Endothelial cell of umbilical vein (primary cell): Measurements from ENCODE around the gene PRMT9. TPM values are rescaled to one million over a fixed set of nuclear protein-coding genes. Genes with fewer than 3 reads are reported as not detected.

Source experiments
- BruUV-seq: library from RNA; stranded (reverse); fragments of 400-500 nt; replicated peaks from 2 replicates; lab custom pipeline; 2021; lab: Mats Ljungman, UMichigan
- CTCF ChIA-PET: fragments of 300-600, 350-600 bp; sonication (Branson Sonifier 250); formaldehyde crosslinking; loops from one replicate; lab custom pipeline; 2021; ENCODE audit warnings: antibody characterized with exemption, inconsistent platforms; lab: Charles Lee
- POLR2A ChIA-PET: fragments of 300-600, 350-600 bp; sonication (Branson Sonifier 250); formaldehyde crosslinking; loops from one replicate; lab custom pipeline; 2021; ENCODE audit warnings: antibody characterized with exemption, inconsistent platforms; lab: Charles Lee
- DNase-seq: peaks from one replicate; pipeline ENCODE4 v3.0.0-alpha.2; 2011; ENCODE audit warnings: low read depth, low spot score
- FAIRE-seq: peaks from 2 replicates; lab custom pipeline; 2011; peaks lifted over from hg19 to GRCh38; lab: Jason Lieb, UNC
- H2AFZ ChIP-seq: 2 replicates; pipeline ENCODE4 v1.6.0; 2012; ENCODE audit warnings: low read depth, low read length, control low read depth, inconsistent platforms
- H3K27ac ChIP-seq: 2 replicates; pipeline ENCODE4 v1.5.1; 2011; ENCODE audit warnings: low read depth, mild to moderate bottlenecking, control low read depth, low read length, moderate library complexity; ENCODE audit not compliant: insufficient read depth
- H3K27me3 ChIP-seq, 2 experiments: 2 replicates each; pipeline versions ENCODE4 v1.6.0 to v1.6.1; 2011; ENCODE audit warnings: low read length in 2 of 2, mixed read lengths in 1 of 2; ENCODE audit not compliant: control insufficient read depth in 2 of 2, insufficient read depth in 2 of 2
- H3K36me3 ChIP-seq, 2 experiments: 2 replicates in 1 of 2; 3 replicates in 1 of 2; pipeline ENCODE4 v1.5.1; 2011; ENCODE audit warnings: low read length in 2 of 2, mild to moderate bottlenecking in 1 of 2, moderate library complexity in 1 of 2; ENCODE audit not compliant: control insufficient read depth in 2 of 2, insufficient read depth in 2 of 2; ENCODE audit errors: extremely low read depth in 1 of 2
- H3K4me1 ChIP-seq: 3 replicates; pipeline ENCODE4 v1.5.1; 2011; ENCODE audit warnings: mild to moderate bottlenecking, low read length; ENCODE audit not compliant: control insufficient read depth, insufficient read depth; ENCODE audit errors: extremely low read depth
- H3K4me2 ChIP-seq: 2 replicates; pipeline ENCODE4 v1.6.1; 2011; ENCODE audit warnings: low read length, control low read depth, mixed read lengths; ENCODE audit not compliant: insufficient read depth
- H3K4me3 ChIP-seq, 3 experiments: fragments of 200-600 bp in 1 of 3; sonication (generic), shearing (Covaris generic) in 1 of 3; replicated peaks in 1 of 3; 2 replicates each; pipeline ENCODE4 v1.5.1; 2011 to 2016; ENCODE audit warnings: control low read depth in 3 of 3, low read length in 3 of 3, mild to moderate bottlenecking in 2 of 3, inconsistent platforms in 1 of 3, low read depth in 1 of 3, moderate library complexity in 1 of 3; ENCODE audit not compliant: insufficient read depth in 1 of 3
- H3K79me2 ChIP-seq: 2 replicates; pipeline ENCODE4 v1.6.0; 2012; ENCODE audit warnings: low read length, inconsistent platforms; ENCODE audit not compliant: control insufficient read depth, insufficient read depth
- H3K9ac ChIP-seq: replicated peaks from 2 replicates; pipeline ENCODE3; 2011; ENCODE audit warnings: low read length, control low read depth; ENCODE audit not compliant: insufficient read depth; ENCODE audit errors: extremely low read depth
- H3K9me1 ChIP-seq: replicated peaks from 3 replicates; pipeline ENCODE4 v1.6.0; 2011; ENCODE audit warnings: mild to moderate bottlenecking, low read length; ENCODE audit not compliant: control insufficient read depth, insufficient read depth; ENCODE audit errors: extremely low read depth
- H3K9me3 ChIP-seq: replicated peaks from 2 replicates; pipeline ENCODE4 v1.5.1; 2012; ENCODE audit warnings: low read length, inconsistent platforms; ENCODE audit not compliant: control insufficient read depth, insufficient read depth
- H4K20me1 ChIP-seq: replicated peaks from 2 replicates; pipeline ENCODE3; 2011; ENCODE audit warnings: mild to moderate bottlenecking, low read length; ENCODE audit not compliant: control insufficient read depth, insufficient read depth; ENCODE audit errors: extremely low read depth
- CTCF ChIP-seq, 2 donors: IDR thresholded peaks; 1 replicate in 1 of 2; 2 replicates in 1 of 2; pipeline ENCODE4 v1.5.1; 2011; ENCODE audit warnings: low read length in 2 of 2, mild to moderate bottlenecking in 2 of 2, moderate library complexity in 2 of 2, control low read depth in 1 of 2, inconsistent platforms in 1 of 2, low read depth in 1 of 2; ENCODE audit not compliant: insufficient read depth in 1 of 2; ENCODE audit errors: extremely low read depth in 1 of 2
- EZH2 ChIP-seq: IDR thresholded peaks from 2 replicates; pipeline ENCODE4 v1.6.1; 2012; ENCODE audit warnings: borderline replicate concordance, low read depth, mild to moderate bottlenecking, moderate library complexity, low read length, inconsistent platforms; ENCODE audit not compliant: severe bottlenecking
- FOS ChIP-seq: IDR thresholded peaks from 2 replicates; pipeline ENCODE4 v1.6.1; 2011; ENCODE audit warnings: mild to moderate bottlenecking, low read length, moderate library complexity, borderline replicate concordance; ENCODE audit not compliant: insufficient read depth
- GATA2 ChIP-seq: IDR thresholded peaks from 2 replicates; pipeline ENCODE4 v1.7.0; 2011; ENCODE audit warnings: low read depth, mild to moderate bottlenecking, moderate library complexity, mixed read lengths, low read length; ENCODE audit not compliant: insufficient read length, insufficient read depth
- JUN ChIP-seq: IDR thresholded peaks from 2 replicates; pipeline ENCODE4 v1.6.1; 2011; ENCODE audit warnings: borderline replicate concordance, low read depth; ENCODE audit not compliant: insufficient read length, insufficient read depth
- MAX ChIP-seq: IDR thresholded peaks from 2 replicates; pipeline ENCODE4 v1.6.1; 2011; ENCODE audit not compliant: insufficient read depth, insufficient read length
- MYC ChIP-seq: IDR thresholded peaks from one replicate; pipeline ENCODE4 v1.6.1; 2011; ENCODE audit warnings: mild to moderate bottlenecking, low read depth, low read length
- POLR2A ChIP-seq: IDR thresholded peaks from 2 replicates; pipeline ENCODE4 v1.6.1; 2012; ENCODE audit warnings: low read depth, mild to moderate bottlenecking, control low read depth, low read length
- POLR2AphosphoS5 ChIP-seq: IDR thresholded peaks from 2 replicates; pipeline ENCODE4 v1.6.1; 2012; ENCODE audit warnings: low read depth, mild to moderate bottlenecking, control low read depth, low read length, moderate library complexity; ENCODE audit not compliant: insufficient read depth
- dilution Hi-C: fragments of 300-500 bp; cut with MboI; formaldehyde crosslinking; loops from one replicate; pipeline ENCODE4 v1.15.0; 2019; ENCODE audit warnings: low sequenced_read_pairs; ENCODE audit not compliant: extremely low pct_ligation_motif_present
- intact Hi-C: fragments of 100-400 bp; cut with micrococcal nuclease; formaldehyde crosslinking; loops from one replicate; pipeline ENCODE4 v1.10.0; 2022
- polyA plus RNA-seq, 4 experiments: library from polyadenylated mRNA; depleted of rRNA in 3 of 4; stranded (reverse) in 3 of 4; unstranded in 1 of 4; fragments of >200 nt; gene quantifications; 2 replicates each; pipeline versions ENCODE4 v1.2.1 to v1.2.3, GENCODE V29; 2011 to 2012; ENCODE audit warnings: missing spikeins in 1 of 4
- total RNA-seq: library from RNA; stranded (reverse); gene quantifications from 2 replicates; pipeline ENCODE4 v1.2.3, GENCODE V29; 2021

Gene PRMT9
- total and polyA plus RNA-seq, 2 donors (not counting 3 experiments of a cell fraction or from before 2014, with no cell fraction given) = 3.2 to 9.0 TPM

DNA sequence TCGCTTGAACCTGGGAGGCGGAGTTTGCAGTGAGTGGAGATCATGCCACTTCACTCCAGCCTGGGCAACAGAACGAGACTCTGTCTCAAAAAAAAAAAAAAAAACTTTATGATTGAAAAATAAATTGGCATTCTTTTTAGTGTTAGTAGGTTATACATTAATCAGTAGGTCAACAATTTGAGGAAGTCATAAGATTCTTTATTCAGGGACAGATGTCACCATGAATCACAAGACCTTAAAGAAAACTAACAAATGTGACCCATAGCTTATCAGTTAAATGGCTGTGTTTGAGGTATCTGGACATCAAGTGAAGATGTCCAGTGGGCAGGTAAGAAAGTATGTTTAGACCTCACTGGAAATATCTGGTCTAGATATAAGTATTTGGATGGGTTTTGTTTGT, 9.3 kb upstream of the PRMT9 start:
- CTCF ChIA-PET = interaction anchor here (0.6 to 2.0 kb wide), 2 partner anchors 61 to 174 kb away, joined by 3 to 22 read pairs; no protein-coding TSS in a partner anchor
- intact Hi-C loops = no loop called here
- POLR2A ChIA-PET = interaction anchor here (1.0 kb wide), 1 partner anchor 9 kb away, joined by 3 read pairs; the partner anchor contains the start of gene PRMT9
- no peak overlapping the region for H3K9ac ChIP-seq
- no peak overlapping the region for H3K27ac ChIP-seq
- H3K27me3 ChIP-seq = peaks cover 3 to 8% of the 10 kb centered on the region in 2 experiments
- H3K4me2 ChIP-seq = no peak overlapping the region
- DNase-seq (no peak), FAIRE-seq (no peak)
- no peak overlapping the region for H3K4me3 ChIP-seq
- TF ChIP-seq MAX (no peak), EZH2 (no peak), POLR2AphosphoS5 (no peak), MYC (no peak), JUN (no peak), CTCF (IDR thresholded peaks at IDR 0.05; ENCODE audit: extremely low read depth in 1 of 2, insufficient read depth in 1 of 2, low read depth in 1 of 2, low read length in 2 of 2) (no peak), FOS (no peak), POLR2A (no peak), GATA2 (no peak)
- no peaks in the 10 kb centered on the region for H3K9me3 ChIP-seq
- H4K20me1 ChIP-seq = no peaks in the 10 kb centered on the region
- dilution Hi-C loops = no loop called here
- no peaks in the 10 kb centered on the region for H3K36me3 ChIP-seq
- no TSS peak for BruUV-seq
- H3K79me2 ChIP-seq = no peaks in the 10 kb centered on the region
- no peaks in the 10 kb centered on the region for H3K9me1 ChIP-seq
- H2AFZ ChIP-seq = no peak overlapping the region
- no peaks in the 10 kb centered on the region for H3K4me1 ChIP-seq
